Activated naive CD4-positive, alpha-beta T cell treated with anti-CD3 and anti-CD28 coated beads, Interleukin-2, amount 10 ng/mL, durations not matched to agents 7 days and 5 days (primary cell): Measurements from ENCODE around the gene MCTP1.
A peak's percentile ranks its signal among the peaks of the same experiment; 100 is the strongest.
"Not testable (repeated sequence)": the region's sequence is repeated elsewhere in the genome, so short reads cannot be mapped to it uniquely, and the experiment has no call there.

ENCODE experiments used
- CTCF ChIA-PET: fragments of 350-600 bp; sonication (Branson Sonifier 250); formaldehyde crosslinking; loops from one replicate; lab custom pipeline; 2021; ENCODE audit warnings: antibody characterized with exemption; lab: Charles Lee
- DNase-seq: peaks from one replicate; pipeline ENCODE4 v3.0.0-alpha.2; 2020
- H3K27ac Mint-ChIP-seq: one replicate; pipeline ENCODE4 v1.8.0; 2021; ENCODE audit warnings: mild to moderate bottlenecking, moderate library complexity, mixed read lengths
- H3K27me3 Mint-ChIP-seq: one replicate; pipeline ENCODE4 v1.8.0; 2021; ENCODE audit warnings: mild to moderate bottlenecking, mixed read lengths
- H3K36me3 Mint-ChIP-seq: one replicate; pipeline ENCODE4 v1.8.0; 2021; ENCODE audit warnings: mixed read lengths
- H3K4me1 Mint-ChIP-seq: one replicate; pipeline ENCODE4 v1.8.0; 2021; ENCODE audit warnings: mixed read lengths
- H3K4me3 Mint-ChIP-seq: one replicate; pipeline ENCODE4 v1.8.0; 2021; ENCODE audit warnings: mild to moderate bottlenecking, moderate library complexity, mixed read lengths
- H3K9me3 Mint-ChIP-seq: one replicate; pipeline ENCODE4 v1.8.0; 2021; ENCODE audit warnings: mixed read lengths

Gene MCTP1

DNA sequence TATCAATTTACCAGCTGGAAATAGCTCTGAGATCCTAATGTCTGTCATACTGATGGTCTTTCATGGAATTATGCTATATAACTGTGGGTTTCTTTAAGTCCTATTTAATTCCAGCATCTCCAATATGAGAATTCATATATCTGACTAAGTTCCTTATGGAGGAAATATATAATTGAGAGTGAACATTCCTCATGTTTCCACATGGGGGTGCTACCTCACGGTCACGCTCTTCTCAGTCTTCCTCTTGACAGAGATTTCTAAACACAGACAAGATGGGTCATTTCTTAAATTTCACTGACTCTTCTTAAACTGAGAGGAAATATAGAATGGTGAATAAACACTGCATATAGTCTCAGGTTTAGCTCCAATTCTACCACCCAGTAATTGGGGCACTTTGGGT, 454.4 kb downstream of the MCTP1 start:
- Mint-ChIP-seq H3K27me3 (peaks cover 23% of the 10 kb centered on the region), H3K36me3 (no peaks in the 10 kb centered on the region), H3K4me1 (no peaks in the 10 kb centered on the region), H3K4me3 (no peak overlapping the region), H3K9me3 (no peaks in the 10 kb centered on the region), H3K27ac (no peak overlapping the region)
- CTCF ChIA-PET, result interaction anchor here (1.1 to 1.4 kb wide), 2 partner anchors 17 to 20 kb away, joined by 3 to 4 read pairs; no protein-coding TSS in a partner anchor
- no peak for DNase-seq

DNA sequence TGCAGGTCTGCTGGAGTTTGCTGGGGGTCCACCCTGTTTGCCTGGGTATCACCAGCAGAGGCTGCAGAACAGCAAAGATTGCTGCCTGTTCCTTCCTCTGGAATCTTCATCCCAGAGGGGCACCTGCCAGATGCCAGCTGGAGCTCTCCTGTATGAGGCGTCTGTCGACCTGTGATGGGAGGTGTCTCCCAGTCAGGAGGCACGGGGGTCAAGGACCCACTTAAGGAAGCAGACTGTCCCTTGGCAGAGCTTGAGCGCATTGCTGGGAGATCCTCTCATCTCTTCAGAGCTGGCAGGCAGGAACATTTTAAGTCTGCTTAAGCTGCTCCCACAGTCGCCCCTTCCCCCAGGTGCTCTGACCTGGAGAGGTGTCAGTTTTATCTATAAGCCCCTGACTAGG, 456.7 kb downstream of the MCTP1 start:
- not testable (repeated sequence) for H3K9me3 Mint-ChIP-seq, H3K4me1 Mint-ChIP-seq, H3K4me3 Mint-ChIP-seq, DNase-seq, H3K27ac Mint-ChIP-seq, H3K36me3 Mint-ChIP-seq
- H3K27me3 Mint-ChIP-seq, result peaks cover 28% of the 10 kb centered on the region
- CTCF ChIA-PET, result interaction anchor here (0.7 kb wide), 1 partner anchor 32 kb away, joined by 3 read pairs; no protein-coding TSS in a partner anchor

DNA sequence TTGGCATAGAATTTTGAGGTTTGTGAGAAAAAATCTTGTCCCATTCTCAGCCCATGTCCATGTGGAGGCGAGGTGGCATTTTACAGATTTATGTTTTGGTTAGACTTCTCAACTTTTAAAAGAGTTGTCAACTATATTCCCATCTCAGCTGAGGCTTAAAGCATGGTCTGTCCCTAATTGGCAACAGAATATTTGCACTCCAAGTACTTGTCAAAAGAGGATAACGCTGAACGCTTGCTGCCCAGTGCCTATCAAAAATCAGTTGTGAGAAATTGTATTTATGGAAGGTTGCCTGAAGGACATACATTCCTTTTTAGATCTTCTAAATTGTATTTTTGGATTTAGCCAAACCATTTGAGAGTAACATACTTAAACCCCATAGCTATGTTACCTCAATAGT, 464.4 kb downstream of the MCTP1 start:
- CTCF ChIA-PET, result interaction anchor here (1.5 kb wide), 1 partner anchor 12 kb away, joined by 3 read pairs; no protein-coding TSS in a partner anchor
- Mint-ChIP-seq H3K27me3 (peaks cover 4% of the 10 kb centered on the region), H3K9me3 (no peaks in the 10 kb centered on the region), H3K4me3 (no peak overlapping the region), H3K27ac (no peak overlapping the region), H3K4me1 (no peaks in the 10 kb centered on the region), H3K36me3 (no peaks in the 10 kb centered on the region)
- DNase-seq, result no peak

DNA sequence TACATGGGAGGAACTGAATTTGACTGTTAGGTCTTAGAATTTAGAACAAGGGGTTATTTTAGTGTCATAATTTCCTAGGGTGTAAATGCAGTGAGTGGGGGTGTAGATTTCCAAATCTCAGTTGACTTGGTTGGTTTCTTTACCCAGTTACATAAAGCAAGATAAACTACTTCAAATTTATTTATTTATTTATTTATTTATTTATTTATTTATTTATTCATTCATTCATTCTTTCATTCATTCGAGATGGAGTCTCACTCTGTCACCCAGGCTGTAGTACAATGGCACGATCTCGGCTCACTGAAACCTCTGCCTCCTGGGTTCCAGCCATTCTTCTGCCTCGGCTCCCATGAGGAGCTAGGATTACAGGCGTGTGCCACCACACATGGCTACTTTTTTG, 466.0 kb downstream of the MCTP1 start:
- Mint-ChIP-seq H3K9me3 (no peaks in the 10 kb centered on the region), H3K4me1 (no peaks in the 10 kb centered on the region), H3K36me3 (no peaks in the 10 kb centered on the region), H3K4me3 (no peak overlapping the region), H3K27me3 (no peaks in the 10 kb centered on the region), H3K27ac (no peak overlapping the region)
- CTCF ChIA-PET, result no interaction called here
- no peak for DNase-seq

DNA sequence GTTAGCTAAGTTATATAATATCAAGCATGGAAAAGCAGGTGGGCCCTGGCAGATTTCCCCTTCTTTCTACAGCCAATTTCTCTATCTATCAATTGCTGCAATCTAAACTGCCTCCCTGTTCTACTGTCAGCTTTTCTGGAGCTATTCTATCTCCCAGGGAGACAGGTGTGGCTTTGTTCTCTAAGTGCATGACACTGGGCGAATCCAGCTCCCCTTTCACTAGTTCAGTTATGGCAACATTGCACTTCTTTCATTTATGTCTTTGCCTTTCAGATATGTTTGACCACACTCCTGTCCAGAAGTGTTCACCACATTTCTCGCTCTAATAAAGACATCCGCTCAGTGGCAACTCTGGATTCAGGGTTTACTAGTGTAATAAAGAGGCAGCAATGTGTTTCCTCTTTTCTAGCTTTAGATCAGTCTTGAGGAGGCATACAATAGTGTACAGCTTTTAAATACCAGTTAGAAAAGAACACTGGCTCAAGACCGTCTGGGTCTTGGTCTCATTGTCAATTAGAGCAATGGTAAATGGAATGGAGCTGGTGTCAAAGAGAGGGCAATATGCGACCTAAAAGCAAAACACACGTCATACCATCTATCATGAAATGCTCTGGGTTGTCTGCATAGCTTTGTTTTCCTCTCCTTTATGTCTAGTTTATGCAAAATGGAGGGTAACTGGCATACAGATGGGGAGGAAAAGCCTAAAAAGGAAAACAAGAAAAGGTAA, 469.4 kb downstream of the MCTP1 start:
- CTCF ChIA-PET, result interaction anchor here (0.9 kb wide), 1 partner anchor 17 kb away, joined by 5 read pairs; no protein-coding TSS in a partner anchor
- no peaks in the 10 kb centered on the region for H3K27me3 Mint-ChIP-seq
- H3K4me1 Mint-ChIP-seq, result no peaks in the 10 kb centered on the region
- H3K27ac Mint-ChIP-seq, result no peak overlapping the region
- no peak overlapping the region for H3K4me3 Mint-ChIP-seq
- no peaks in the 10 kb centered on the region for H3K36me3 Mint-ChIP-seq
- DNase-seq, result no peak
- no peaks in the 10 kb centered on the region for H3K9me3 Mint-ChIP-seq

DNA sequence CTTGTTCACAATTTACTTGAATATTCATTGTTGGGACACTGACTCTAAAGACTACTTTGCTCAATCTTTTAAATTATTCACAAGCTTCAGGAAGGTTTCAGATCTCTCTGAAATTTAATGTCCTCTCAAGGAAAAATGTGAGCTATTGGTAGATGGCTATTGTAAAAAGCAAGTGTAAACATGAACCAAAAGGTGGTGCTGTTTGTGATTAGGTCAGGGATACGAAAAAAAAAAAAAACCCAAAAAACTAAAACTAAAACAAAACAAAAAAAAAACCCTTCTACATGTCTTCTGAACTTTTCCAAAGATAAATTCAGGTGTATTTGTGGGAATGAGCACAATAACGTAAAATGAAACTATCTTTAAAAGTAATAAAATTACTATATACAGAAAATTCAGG, 472.7 kb downstream of the MCTP1 start:
- CTCF ChIA-PET, result no interaction called here
- no peaks in the 10 kb centered on the region for H3K36me3 Mint-ChIP-seq

DNA sequence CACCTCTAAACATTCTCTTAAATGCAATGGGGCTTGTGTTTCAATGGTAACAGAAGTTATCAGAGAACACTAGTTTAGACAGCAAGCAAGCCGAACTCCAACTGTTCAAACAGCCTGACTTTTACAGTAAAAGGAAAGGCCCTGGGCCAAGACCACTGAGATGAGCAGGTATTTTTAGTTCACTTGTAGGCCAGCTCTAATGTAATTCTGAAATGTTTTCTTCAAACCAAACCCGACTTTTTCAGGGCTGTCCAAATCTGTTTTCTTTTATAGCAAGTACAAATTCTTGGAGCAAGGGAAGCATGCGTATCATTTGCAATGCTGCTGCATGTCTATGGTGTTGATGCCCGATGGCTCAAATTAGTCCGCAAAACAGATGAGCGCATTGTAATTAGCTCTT, 473.6 kb downstream of the MCTP1 start:
- Mint-ChIP-seq H3K9me3 (no peaks in the 10 kb centered on the region), H3K4me3 (no peak overlapping the region), H3K27me3 (no peaks in the 10 kb centered on the region), H3K36me3 (no peaks in the 10 kb centered on the region), H3K27ac (no peak overlapping the region), H3K4me1 (no peaks in the 10 kb centered on the region)
- CTCF ChIA-PET, result no interaction called here
- no peak for DNase-seq

More for the DNA sequence above, 472.7 kb downstream of the MCTP1 start:
- no peak overlapping the region for H3K27ac Mint-ChIP-seq
- no peak overlapping the region for H3K4me3 Mint-ChIP-seq
- H3K9me3 Mint-ChIP-seq, result no peaks in the 10 kb centered on the region
- no peaks in the 10 kb centered on the region for H3K4me1 Mint-ChIP-seq
- H3K27me3 Mint-ChIP-seq, result no peaks in the 10 kb centered on the region
- DNase-seq, result no peak

DNA sequence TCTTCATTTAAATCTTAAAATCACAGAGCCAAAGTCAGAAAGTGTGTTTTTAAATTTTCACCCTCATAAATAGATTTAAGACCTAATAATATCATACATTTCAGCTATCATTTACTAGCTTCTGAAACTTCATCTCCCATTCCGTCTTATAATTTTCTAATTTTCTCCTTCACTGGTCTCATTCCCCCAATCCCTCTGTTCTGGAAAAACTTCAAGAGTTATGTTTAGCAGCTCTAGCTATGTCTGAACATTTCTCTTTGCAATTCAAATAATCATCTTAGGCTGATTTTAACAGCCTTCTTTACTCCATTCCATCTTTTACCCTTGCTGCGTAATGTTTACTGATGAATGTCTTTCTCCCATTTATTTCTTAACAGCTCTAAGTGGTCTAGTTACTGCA, 474.0 kb downstream of the MCTP1 start:
- Mint-ChIP-seq H3K9me3 (no peaks in the 10 kb centered on the region), H3K27me3 (no peaks in the 10 kb centered on the region), H3K4me1 (no peaks in the 10 kb centered on the region), H3K36me3 (no peaks in the 10 kb centered on the region), H3K27ac (no peak overlapping the region), H3K4me3 (no peak overlapping the region)
- CTCF ChIA-PET, result interaction anchor here (0.9 kb wide), 1 partner anchor 73 kb away, joined by 3 read pairs; no protein-coding TSS in a partner anchor
- no peak for DNase-seq

DNA sequence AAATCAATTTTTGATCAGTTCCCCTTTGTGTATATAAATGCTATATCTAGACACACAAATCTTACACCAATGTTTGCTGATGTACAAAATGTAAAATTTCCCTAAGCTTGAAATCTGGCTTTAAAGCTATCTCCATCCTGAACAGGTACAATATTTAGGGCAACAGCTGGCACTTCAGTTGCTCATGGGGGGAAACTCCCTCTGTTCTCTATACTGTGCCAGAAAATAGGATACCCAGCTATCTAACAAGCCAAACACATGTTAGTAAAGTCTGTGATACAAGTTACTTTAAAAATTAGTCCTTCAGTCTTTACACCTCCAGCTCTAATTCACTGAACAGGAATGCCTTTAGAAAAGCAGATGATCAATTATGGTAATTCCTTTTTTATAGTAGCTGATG, 474.6 kb downstream of the MCTP1 start:
- Mint-ChIP-seq H3K36me3 (no peaks in the 10 kb centered on the region), H3K4me3 (no peak overlapping the region), H3K27me3 (no peaks in the 10 kb centered on the region), H3K9me3 (no peaks in the 10 kb centered on the region), H3K4me1 (no peaks in the 10 kb centered on the region), H3K27ac (no peak overlapping the region)
- DNase-seq, result no peak
- CTCF ChIA-PET, result interaction anchor here (0.9 kb wide), 1 partner anchor 72 kb away, joined by 3 read pairs; no protein-coding TSS in a partner anchor

DNA sequence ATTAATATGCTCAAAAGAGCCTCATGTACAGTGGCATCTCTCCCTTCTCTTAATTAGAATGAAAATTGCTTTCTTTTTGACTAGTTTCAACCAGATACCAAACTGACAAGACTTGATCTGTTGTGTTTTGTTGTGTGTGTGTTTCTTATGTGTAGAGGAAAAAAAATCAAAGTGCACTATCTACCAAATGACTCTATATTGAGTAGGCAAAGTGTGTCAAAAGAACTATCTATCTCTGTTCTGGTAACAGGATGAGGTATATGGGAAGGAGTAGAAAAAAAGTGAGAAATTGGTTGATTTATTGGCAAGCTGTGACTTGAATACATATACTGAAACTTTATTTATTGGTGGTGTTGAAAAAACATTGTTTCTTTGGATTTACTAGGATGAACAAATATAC, 476.4 kb downstream of the MCTP1 start:
- Mint-ChIP-seq H3K27me3 (no peaks in the 10 kb centered on the region), H3K4me3 (no peak overlapping the region), H3K9me3 (no peaks in the 10 kb centered on the region), H3K36me3 (no peaks in the 10 kb centered on the region), H3K4me1 (no peaks in the 10 kb centered on the region), H3K27ac (no peak overlapping the region)
- DNase-seq, result no peak
- CTCF ChIA-PET, result no interaction called here

DNA sequence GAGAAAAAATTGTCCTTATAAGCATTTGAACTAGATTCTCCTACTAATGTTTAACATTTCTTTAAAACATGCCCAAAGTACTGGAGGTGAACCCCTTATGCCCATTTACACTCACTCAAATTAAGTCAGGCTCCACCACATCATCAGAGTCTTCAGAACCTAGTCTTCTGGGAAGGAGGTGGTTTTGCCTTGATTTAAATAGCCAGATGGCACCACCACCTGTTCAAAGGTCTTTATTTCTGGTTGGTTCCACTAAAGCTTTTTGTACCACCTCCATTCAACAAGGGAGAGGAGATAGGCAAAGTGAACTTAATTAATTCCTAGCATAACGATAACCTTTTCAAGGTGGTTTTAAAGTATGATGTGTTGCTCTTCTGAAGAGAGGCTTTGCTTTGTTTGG, 476.9 kb downstream of the MCTP1 start:
- Mint-ChIP-seq H3K4me3 (no peak overlapping the region), H3K27me3 (no peaks in the 10 kb centered on the region), H3K4me1 (no peaks in the 10 kb centered on the region), H3K36me3 (no peaks in the 10 kb centered on the region), H3K27ac (no peak overlapping the region), H3K9me3 (no peaks in the 10 kb centered on the region)
- DNase-seq, result no peak
- CTCF ChIA-PET, result no interaction called here

DNA sequence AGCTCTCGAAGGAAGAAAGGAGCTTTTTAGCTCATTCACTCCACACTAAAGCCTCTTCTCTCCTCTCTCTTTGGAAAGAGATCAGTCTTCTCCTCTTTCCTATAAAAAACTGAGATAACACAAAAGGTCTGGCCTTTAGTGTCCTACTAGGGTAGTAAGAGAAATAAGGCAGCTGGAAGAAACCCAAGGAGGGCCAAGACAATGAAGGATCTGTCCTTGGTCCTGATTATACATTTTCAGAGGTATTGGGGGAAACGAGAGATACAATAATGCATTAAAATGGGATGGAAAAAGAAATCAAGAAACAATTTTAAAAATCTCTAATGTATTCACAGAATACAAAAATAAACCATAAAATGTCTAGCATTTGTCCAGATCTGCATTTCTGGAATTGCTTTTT, 482.4 kb downstream of the MCTP1 start:
- no peak overlapping the region for H3K27ac Mint-ChIP-seq
- CTCF ChIA-PET, result no interaction called here
- no peaks in the 10 kb centered on the region for H3K9me3 Mint-ChIP-seq
- no peaks in the 10 kb centered on the region for H3K36me3 Mint-ChIP-seq
- H3K4me3 Mint-ChIP-seq, result no peak overlapping the region
- H3K4me1 Mint-ChIP-seq, result no peaks in the 10 kb centered on the region
- DNase-seq, result no peak
- H3K27me3 Mint-ChIP-seq, result no peaks in the 10 kb centered on the region

DNA sequence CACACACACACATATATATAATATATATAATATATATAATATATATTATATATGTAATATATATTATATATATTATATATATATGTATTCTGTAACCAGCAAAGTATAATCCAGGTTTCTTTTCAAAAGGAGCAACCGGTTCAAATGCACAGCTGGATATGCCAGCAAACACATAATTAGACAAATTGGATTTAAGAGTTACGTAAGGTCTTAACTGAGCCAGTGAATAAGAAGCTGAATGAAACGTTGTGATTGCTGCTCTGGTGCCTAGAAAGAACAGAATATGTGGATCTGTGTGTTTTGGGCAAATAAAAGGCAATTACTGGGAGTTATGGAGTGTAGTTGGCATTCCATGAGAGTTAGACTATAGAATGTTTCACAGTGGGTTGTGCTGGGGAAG, 488.3 kb downstream of the MCTP1 start:
- no peak overlapping the region for H3K4me3 Mint-ChIP-seq
- peaks cover 2% of the 10 kb centered on the region for H3K9me3 Mint-ChIP-seq
- DNase-seq, result no peak
- H3K36me3 Mint-ChIP-seq, result peaks cover 5% of the 10 kb centered on the region
- H3K4me1 Mint-ChIP-seq, result peaks cover 46% of the 10 kb centered on the region
- H3K27ac Mint-ChIP-seq, result no peak overlapping the region
- CTCF ChIA-PET, result interaction anchor here (1.2 kb wide), 1 partner anchor 32 kb away, joined by 3 read pairs; no protein-coding TSS in a partner anchor
- H3K27me3 Mint-ChIP-seq, result no peaks in the 10 kb centered on the region

DNA sequence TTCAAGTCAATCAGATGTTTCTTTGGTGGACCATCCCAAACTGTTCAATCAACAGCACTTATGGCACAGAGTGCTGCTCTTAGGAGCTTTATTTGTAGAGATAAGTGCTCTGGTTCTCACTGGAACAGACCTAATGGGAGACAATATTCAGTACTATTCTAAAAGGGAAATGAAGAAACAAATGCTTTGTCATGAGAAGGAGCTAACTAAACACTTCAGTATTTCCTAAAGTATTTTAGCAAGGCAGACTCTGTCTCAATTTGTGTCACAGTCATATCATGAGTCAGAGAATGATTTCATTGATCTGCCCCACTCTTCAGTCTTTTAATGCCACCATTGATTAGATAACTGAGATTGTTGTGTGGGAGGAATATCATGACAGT, 491.1 kb downstream of the MCTP1 start:
- Mint-ChIP-seq H3K27ac (peak overlapping the region; percentile 97), H3K4me1 (peaks cover 46% of the 10 kb centered on the region), H3K27me3 (no peaks in the 10 kb centered on the region), H3K36me3 (peaks cover 5% of the 10 kb centered on the region), H3K9me3 (peaks cover 2% of the 10 kb centered on the region), H3K4me3 (no peak overlapping the region)
- no peak for DNase-seq
- CTCF ChIA-PET, result interaction anchor here (0.8 kb wide), 1 partner anchor 56 kb away, joined by 3 read pairs; no protein-coding TSS in a partner anchor
